HEK293 (cell line): Measurements from ENCODE around the gene SQOR.
"Not testable (repeated sequence)": the region's sequence is repeated elsewhere in the genome, so short reads cannot be mapped to it uniquely, and the experiment has no call there.

Experiments used
- BCL11A ChIP-seq: fragments of 450-650 bp; formaldehyde crosslinking; IDR thresholded peaks from 2 replicates; pipeline ENCODE4 v1.5.1; 2016; ENCODE audit warnings: low read depth, missing biosample characterization, missing genetic modification characterization
- MYNN ChIP-seq: fragments of 450-650 bp; formaldehyde crosslinking; IDR thresholded peaks from 2 replicates; pipeline ENCODE4 v1.5.1; 2016; ENCODE audit warnings: missing biosample characterization, missing genetic modification characterization, borderline replicate concordance
- SALL2 ChIP-seq: fragments of 450-650 bp; formaldehyde crosslinking; IDR thresholded peaks from 2 replicates; pipeline ENCODE4 v1.5.0; 2017; ENCODE audit warnings: missing biosample characterization, mild to moderate bottlenecking, missing genetic modification characterization, borderline replicate concordance
- ZBTB8A ChIP-seq: fragments of 450-650 bp; formaldehyde crosslinking; IDR thresholded peaks from 2 replicates; pipeline ENCODE4 v1.5.1; 2016; ENCODE audit warnings: missing biosample characterization, missing genetic modification characterization
- ZFP41 ChIP-seq: fragments of 450-650 bp; formaldehyde crosslinking; IDR thresholded peaks from 2 replicates; pipeline ENCODE4 v1.5.1; 2016; ENCODE audit warnings: missing biosample characterization, missing genetic modification characterization, borderline replicate concordance
- ZFP69B ChIP-seq: fragments of 450-650 bp; formaldehyde crosslinking; IDR thresholded peaks from 2 replicates; pipeline ENCODE4 v1.5.1; 2016; ENCODE audit warnings: missing biosample characterization, missing genetic modification characterization
- ZNF274 ChIP-seq, 2 experiments: fragments of 200-500 bp in 1 of 2; fragments of 450-650 bp in 1 of 2; sonication (Bioruptor generic) in 1 of 2; formaldehyde crosslinking in 1 of 2; IDR thresholded peaks; 2 replicates each; pipeline versions ENCODE4 v1.5.1 to v1.6.1; 2014 to 2016; ENCODE audit warnings: borderline replicate concordance in 1 of 2, inconsistent platforms in 1 of 2, low read length in 1 of 2, missing biosample characterization in 1 of 2, missing genetic modification characterization in 1 of 2
- ZNF416 ChIP-seq: fragments of 450-650 bp; formaldehyde crosslinking; IDR thresholded peaks from 2 replicates; pipeline ENCODE4 v1.5.1; 2016; ENCODE audit warnings: missing biosample characterization, missing genetic modification characterization
- ZNF48 ChIP-seq: fragments of 450-650 bp; formaldehyde crosslinking; IDR thresholded peaks from 2 replicates; pipeline ENCODE4 v1.5.1; 2016; ENCODE audit warnings: missing biosample characterization, missing genetic modification characterization
- ZNF510 ChIP-seq: fragments of 450-650 bp; formaldehyde crosslinking; IDR thresholded peaks from 2 replicates; pipeline ENCODE4 v1.5.1; 2018; ENCODE audit warnings: mild to moderate bottlenecking, missing genetic modification characterization, missing biosample characterization; ENCODE audit not compliant: insufficient replicate concordance
- ZNF626 ChIP-seq: fragments of 450-650 bp; sonication (Bioruptor Pico); formaldehyde crosslinking; IDR thresholded peaks from 2 replicates; pipeline ENCODE4 v1.5.1; 2018; ENCODE audit warnings: missing biosample characterization, missing genetic modification characterization, inconsistent platforms
- ZNF792 ChIP-seq: fragments of 450-650 bp; formaldehyde crosslinking; IDR thresholded peaks from 2 replicates; pipeline ENCODE4 v1.5.1; 2016; ENCODE audit warnings: missing biosample characterization, missing genetic modification characterization
- TF ChIP-seq, protein P1 (sequence below): fragments of 450-650 bp; formaldehyde crosslinking; IDR thresholded peaks from 2 replicates; pipeline ENCODE4 v1.5.1; 2016; ENCODE audit warnings: missing biosample characterization, missing genetic modification characterization
- TF ChIP-seq, protein P2 (sequence below): fragments of 450-650 bp; formaldehyde crosslinking; IDR thresholded peaks from 2 replicates; pipeline ENCODE4 v1.5.1; 2016; ENCODE audit warnings: missing biosample characterization, missing genetic modification characterization, borderline replicate concordance

- not testable (repeated sequence) for TF ChIP-seq ZBTB8A (tag by site-specific recombination); SALL2 (tag by site-specific recombination); ZNF274 (IDR thresholded peaks at IDR 0.05; ENCODE audit: low read length); ZNF274 (tag by site-specific recombination; IDR thresholded peaks at IDR 0.05; ENCODE audit: borderline replicate concordance); ZNF416 (tag by site-specific recombination); ZNF626 (tag by site-specific recombination); ZFP41 (tag by site-specific recombination); MYNN (tag by site-specific recombination); ZNF792 (tag by site-specific recombination); ZFP69B (tag by site-specific recombination); ZNF510 (tag by site-specific recombination); BCL11A (tag by site-specific recombination); ZNF48 (tag by site-specific recombination)
- TF ChIP-seq, protein P1, sequence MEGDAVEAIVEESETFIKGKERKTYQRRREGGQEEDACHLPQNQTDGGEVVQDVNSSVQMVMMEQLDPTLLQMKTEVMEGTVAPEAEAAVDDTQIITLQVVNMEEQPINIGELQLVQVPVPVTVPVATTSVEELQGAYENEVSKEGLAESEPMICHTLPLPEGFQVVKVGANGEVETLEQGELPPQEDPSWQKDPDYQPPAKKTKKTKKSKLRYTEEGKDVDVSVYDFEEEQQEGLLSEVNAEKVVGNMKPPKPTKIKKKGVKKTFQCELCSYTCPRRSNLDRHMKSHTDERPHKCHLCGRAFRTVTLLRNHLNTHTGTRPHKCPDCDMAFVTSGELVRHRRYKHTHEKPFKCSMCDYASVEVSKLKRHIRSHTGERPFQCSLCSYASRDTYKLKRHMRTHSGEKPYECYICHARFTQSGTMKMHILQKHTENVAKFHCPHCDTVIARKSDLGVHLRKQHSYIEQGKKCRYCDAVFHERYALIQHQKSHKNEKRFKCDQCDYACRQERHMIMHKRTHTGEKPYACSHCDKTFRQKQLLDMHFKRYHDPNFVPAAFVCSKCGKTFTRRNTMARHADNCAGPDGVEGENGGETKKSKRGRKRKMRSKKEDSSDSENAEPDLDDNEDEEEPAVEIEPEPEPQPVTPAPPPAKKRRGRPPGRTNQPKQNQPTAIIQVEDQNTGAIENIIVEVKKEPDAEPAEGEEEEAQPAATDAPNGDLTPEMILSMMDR (tag by site-specific recombination) = not testable (repeated sequence)
- TF ChIP-seq, protein P2, sequence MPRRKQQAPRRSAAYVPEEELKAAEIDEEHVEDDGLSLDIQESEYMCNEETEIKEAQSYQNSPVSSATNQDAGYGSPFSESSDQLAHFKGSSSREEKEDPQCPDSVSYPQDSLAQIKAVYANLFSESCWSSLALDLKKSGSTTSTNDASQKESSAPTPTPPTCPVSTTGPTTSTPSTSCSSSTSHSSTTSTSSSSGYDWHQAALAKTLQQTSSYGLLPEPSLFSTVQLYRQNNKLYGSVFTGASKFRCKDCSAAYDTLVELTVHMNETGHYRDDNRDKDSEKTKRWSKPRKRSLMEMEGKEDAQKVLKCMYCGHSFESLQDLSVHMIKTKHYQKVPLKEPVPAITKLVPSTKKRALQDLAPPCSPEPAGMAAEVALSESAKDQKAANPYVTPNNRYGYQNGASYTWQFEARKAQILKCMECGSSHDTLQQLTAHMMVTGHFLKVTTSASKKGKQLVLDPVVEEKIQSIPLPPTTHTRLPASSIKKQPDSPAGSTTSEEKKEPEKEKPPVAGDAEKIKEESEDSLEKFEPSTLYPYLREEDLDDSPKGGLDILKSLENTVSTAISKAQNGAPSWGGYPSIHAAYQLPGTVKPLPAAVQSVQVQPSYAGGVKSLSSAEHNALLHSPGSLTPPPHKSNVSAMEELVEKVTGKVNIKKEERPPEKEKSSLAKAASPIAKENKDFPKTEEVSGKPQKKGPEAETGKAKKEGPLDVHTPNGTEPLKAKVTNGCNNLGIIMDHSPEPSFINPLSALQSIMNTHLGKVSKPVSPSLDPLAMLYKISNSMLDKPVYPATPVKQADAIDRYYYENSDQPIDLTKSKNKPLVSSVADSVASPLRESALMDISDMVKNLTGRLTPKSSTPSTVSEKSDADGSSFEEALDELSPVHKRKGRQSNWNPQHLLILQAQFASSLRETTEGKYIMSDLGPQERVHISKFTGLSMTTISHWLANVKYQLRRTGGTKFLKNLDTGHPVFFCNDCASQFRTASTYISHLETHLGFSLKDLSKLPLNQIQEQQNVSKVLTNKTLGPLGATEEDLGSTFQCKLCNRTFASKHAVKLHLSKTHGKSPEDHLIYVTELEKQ (tag by site-specific recombination) = not testable (repeated sequence)
Measured at GRCh38 chr15:45650007-45650406, 15.2 kb downstream of the SQOR start.
